ENCODE data around the gene HDAC5. TPM values are rescaled to one million over a fixed set of nuclear protein-coding genes. Genes with fewer than 3 reads are reported as not detected.

HDAC5 gene
- total RNA-seq, 1 experiment from 2014 or later, result 25.9 TPM

GRCh38 chr17:44092051-44092450, 31.4 kb downstream of the HDAC5 start:
- no peak overlapping the region for H3K27ac Mint-ChIP-seq (ENCODE audit: unreplicated experiment)
- H3K4me1 Mint-ChIP-seq (ENCODE audit: low read depth, unreplicated experiment), result peaks cover 10% of the 10 kb centered on the region
- Histone ChIP-seq H3K4me1 (peaks cover 19% of the 10 kb centered on the region), H3K27me3 (replicated peaks; ENCODE audit: control insufficient read depth, insufficient read depth, low read length) (no peaks in the 10 kb centered on the region), H3K4me3 (ENCODE audit: low read depth, low read length) (no peak overlapping the region), H3K9me3 (no peaks in the 10 kb centered on the region), H3K36me3 (ENCODE audit: control insufficient read depth, insufficient read depth, low read length) (peaks cover 2% of the 10 kb centered on the region)
- ChIA-PET POLR2A (interaction anchor here (0.5 kb wide), 1 partner anchor 9 kb away, joined by 4 read pairs; no protein-coding TSS in a partner anchor), CTCF (interaction anchor here (0.6 kb wide), 1 partner anchor 44 kb away, joined by 7 read pairs; no protein-coding TSS in a partner anchor)
- no peaks in the 10 kb centered on the region for H3K9me3 Mint-ChIP-seq (ENCODE audit: unreplicated experiment)
- intact Hi-C loops (cut with micrococcal nuclease; ENCODE audit: unreplicated experiment), result no loop called here
- no peak for TF ChIP-seq CTCF (IDR thresholded peaks at IDR 0.05; ENCODE audit: insufficient read depth in 1 of 2, low read depth in 1 of 2, low read length in 1 of 2, severe bottlenecking in 1 of 2, unreplicated experiment in 1 of 2)
- H3K4me3 Mint-ChIP-seq (ENCODE audit: unreplicated experiment), result no peak overlapping the region
- DNase-seq, result no peak
- no TSS peak for BruUV-seq (replicated peaks)
- no peaks in the 10 kb centered on the region for H3K27me3 Mint-ChIP-seq (ENCODE audit: insufficient read depth, unreplicated experiment)
- peaks cover 17% of the 10 kb centered on the region for H3K36me3 Mint-ChIP-seq (ENCODE audit: insufficient read depth, unreplicated experiment)

- intact Hi-C loops (cut with micrococcal nuclease; ENCODE audit: unreplicated experiment), result no loop called here
- Histone ChIP-seq H3K9me3 (no peaks in the 10 kb centered on the region), H3K4me3 (ENCODE audit: low read depth, low read length) (no peak overlapping the region), H3K4me1 (peaks cover 24% of the 10 kb centered on the region), H3K36me3 (ENCODE audit: control insufficient read depth, insufficient read depth, low read length) (peaks cover 2% of the 10 kb centered on the region), H3K27me3 (replicated peaks; ENCODE audit: control insufficient read depth, insufficient read depth, low read length) (no peaks in the 10 kb centered on the region)
- Mint-ChIP-seq H3K36me3 (ENCODE audit: insufficient read depth, unreplicated experiment) (peaks cover 21% of the 10 kb centered on the region), H3K27me3 (ENCODE audit: insufficient read depth, unreplicated experiment) (no peaks in the 10 kb centered on the region), H3K9me3 (ENCODE audit: unreplicated experiment) (no peaks in the 10 kb centered on the region), H3K4me1 (ENCODE audit: low read depth, unreplicated experiment) (peaks cover 15% of the 10 kb centered on the region), H3K27ac (ENCODE audit: unreplicated experiment) (no peak overlapping the region), H3K4me3 (ENCODE audit: unreplicated experiment) (no peak overlapping the region)
- ChIA-PET CTCF (no interaction called here), POLR2A (interaction anchor here (0.5 kb wide), 1 partner anchor 10 kb away, joined by 4 read pairs; no protein-coding TSS in a partner anchor)
- TF ChIP-seq CTCF (IDR thresholded peaks at IDR 0.05; ENCODE audit: insufficient read depth in 1 of 2, low read depth in 1 of 2, low read length in 1 of 2, severe bottlenecking in 1 of 2, unreplicated experiment in 1 of 2), result no peak
- DNase-seq, result no peak
- BruUV-seq (replicated peaks), result no TSS peak
Measured at GRCh38 chr17:44091200-44091997, 32.0 kb downstream of the HDAC5 start.

- ChIA-PET CTCF (interaction anchor here (1.6 kb wide), 1 partner anchor 35 kb away, joined by 6 read pairs; the partner anchor contains the start of gene HDAC5), POLR2A (interaction anchor here (1.1 kb wide), 1 partner anchor 23 kb away, joined by 3 read pairs; no protein-coding TSS in a partner anchor)
- H3K9me3 ChIP-seq, result no peaks in the 10 kb centered on the region
- Mint-ChIP-seq H3K4me1 (ENCODE audit: low read depth, unreplicated experiment) (peaks cover 14% of the 10 kb centered on the region), H3K27me3 (ENCODE audit: insufficient read depth, unreplicated experiment) (no peaks in the 10 kb centered on the region), H3K27ac (ENCODE audit: unreplicated experiment) (peak overlapping the region; percentile 22), H3K36me3 (ENCODE audit: insufficient read depth, unreplicated experiment) (peaks cover 34% of the 10 kb centered on the region), H3K9me3 (ENCODE audit: unreplicated experiment) (no peaks in the 10 kb centered on the region), H3K4me3 (ENCODE audit: unreplicated experiment) (no peak overlapping the region)
- BruUV-seq (replicated peaks), result no TSS peak
- H3K36me3 ChIP-seq (ENCODE audit: control insufficient read depth, insufficient read depth, low read length), result peaks cover 2% of the 10 kb centered on the region
- H3K4me3 ChIP-seq (ENCODE audit: low read depth, low read length), result no peak overlapping the region
- DNase-seq, result no peak
- intact Hi-C loops (cut with micrococcal nuclease; ENCODE audit: unreplicated experiment), result no loop called here
- no peaks in the 10 kb centered on the region for H3K27me3 ChIP-seq (replicated peaks; ENCODE audit: control insufficient read depth, insufficient read depth, low read length)
- peaks cover 25% of the 10 kb centered on the region for H3K4me1 ChIP-seq
- TF ChIP-seq CTCF (IDR thresholded peaks at IDR 0.05; ENCODE audit: insufficient read depth in 1 of 2, low read depth in 1 of 2, low read length in 1 of 2, severe bottlenecking in 1 of 2, unreplicated experiment in 1 of 2), result no peak
Measured at GRCh38 chr17:44088254-44088653, 35.2 kb downstream of the HDAC5 start.

All from Caco-2 (cell line).